HG03439 (cell line): ENCODE data around the gene TFF2.

ENCODE experiments used
- ATAC-seq: cut with Tn5 transposase; IDR thresholded peaks from one replicate; pipeline ENCODE4 v1.9.1; 2021; ENCODE audit warnings: mild to moderate bottlenecking, moderate library complexity; ENCODE audit not compliant: unreplicated experiment

TFF2 gene

GRCh38 chr21:42307106-42307505 lies 43.7 kb downstream of the TFF2 start:
- no peak for ATAC-seq

GRCh38 chr21:42306366-42307035 lies 44.3 kb downstream of the TFF2 start:
- ATAC-seq: no peak

- no peak for ATAC-seq
Measured at GRCh38 chr21:42305707-42306147, 45.1 kb downstream of the TFF2 start.

- no peak for ATAC-seq
Measured at GRCh38 chr21:42304556-42305454, 46.0 kb downstream of the TFF2 start.

- ATAC-seq: no peak
Measured at GRCh38 chr21:42303443-42303842, 47.4 kb downstream of the TFF2 start.

GRCh38 chr21:42302794-42303193 lies 48.0 kb downstream of the TFF2 start:
- no peak for ATAC-seq

- no peak for ATAC-seq
Measured at GRCh38 chr21:42302076-42302650, 48.6 kb downstream of the TFF2 start.

- no peak for ATAC-seq
Measured at GRCh38 chr21:42301371-42302075, 49.3 kb downstream of the TFF2 start.

- ATAC-seq: no peak
Measured at GRCh38 chr21:42300956-42301355, 49.8 kb downstream of the TFF2 start.

- no peak for ATAC-seq
Measured at GRCh38 chr21:42300045-42300583, 50.7 kb downstream of the TFF2 start.

GRCh38 chr21:42299324-42300044 lies 51.3 kb downstream of the TFF2 start:
- ATAC-seq: no peak

GRCh38 chr21:42298657-42299056 lies 52.1 kb downstream of the TFF2 start:
- no peak for ATAC-seq

GRCh38 chr21:42298237-42298636 lies 52.6 kb downstream of the TFF2 start:
- ATAC-seq: no peak

GRCh38 chr21:42297377-42297776 lies 53.4 kb downstream of the TFF2 start:
- no peak for ATAC-seq

- ATAC-seq: no peak
Measured at GRCh38 chr21:42296501-42296900, 54.3 kb downstream of the TFF2 start.
